IMR-90 (cell line): ENCODE data around the gene RABEP1. TPM values are rescaled to one million over a fixed set of nuclear protein-coding genes. Genes with fewer than 3 reads are reported as not detected.

Experiments
- ATAC-seq: fragments of 200-7000 bp; cut with Tn5 transposase; 2 replicates; pipeline ENCODE4 v1.9.1; 2020; ENCODE audit warnings: low read depth, mild to moderate bottlenecking, moderate library complexity
- BruUV-seq: library from RNA; stranded (reverse); fragments of 400-500 nt; replicated peaks from 2 replicates; lab custom pipeline; 2021; lab: Mats Ljungman, UMichigan
- CTCF ChIA-PET: fragments of 300-600 bp; formaldehyde crosslinking; extraction: SDS; loops from one replicate; lab custom pipeline; 2021; ENCODE audit warnings: antibody characterized with exemption; lab: Yijun Ruan, JAX
- POLR2A ChIA-PET: fragments of 300-600 bp; sonication (Branson Sonifier 250); formaldehyde crosslinking; loops from one replicate; lab custom pipeline; 2022; ENCODE audit warnings: antibody characterized with exemption; ENCODE audit not compliant: unreplicated experiment; lab: Charles Lee
- DNase-seq: peaks from one replicate; pipeline ENCODE4 v3.0.0; 2013
- H2AFZ ChIP-seq: replicated peaks from 2 replicates; pipeline ENCODE3; 2013; ENCODE audit warnings: low read length, mild to moderate bottlenecking; ENCODE audit not compliant: poor library complexity
- H2AK5ac ChIP-seq: 2 replicates; pipeline ENCODE4 v1.6.1; 2013; ENCODE audit warnings: low read depth, low read length, inconsistent platforms
- H2AK9ac ChIP-seq: replicated peaks from 2 replicates; pipeline ENCODE3; 2013; ENCODE audit warnings: mild to moderate bottlenecking, low read depth, low read length, moderate library complexity; ENCODE audit not compliant: poor library complexity
- H2BK120ac ChIP-seq: 2 replicates; pipeline ENCODE4 v1.6.1; 2013; ENCODE audit warnings: low read depth, low read length, inconsistent platforms
- H2BK15ac ChIP-seq: 3 replicates; pipeline ENCODE4 v1.6.1; 2013; ENCODE audit warnings: low read depth, low read length, inconsistent platforms
- H2BK20ac ChIP-seq: 2 replicates; pipeline ENCODE4 v1.6.1; 2013; ENCODE audit warnings: low read depth, mild to moderate bottlenecking, inconsistent platforms, low read length, moderate library complexity
- H2BK5ac ChIP-seq: 2 replicates; pipeline ENCODE4 v1.6.1; 2013; ENCODE audit warnings: mild to moderate bottlenecking, low read depth, low read length, inconsistent platforms; ENCODE audit not compliant: poor library complexity, severe bottlenecking
- H3K14ac ChIP-seq: replicated peaks from 2 replicates; pipeline ENCODE4 v1.6.1; 2013; ENCODE audit warnings: low read depth, low read length, inconsistent platforms
- H3K18ac ChIP-seq: 2 replicates; pipeline ENCODE4 v1.6.1; 2013; ENCODE audit warnings: low read depth, low read length, control low read depth
- H3K23ac ChIP-seq: 2 replicates; pipeline ENCODE4 v1.6.1; 2013; ENCODE audit warnings: low read depth, low read length, inconsistent platforms
- H3K27ac ChIP-seq: 2 replicates; pipeline ENCODE4 v1.5.1; 2013; ENCODE audit warnings: mild to moderate bottlenecking, control low read depth, low read length; ENCODE audit not compliant: insufficient read depth
- H3K27me3 ChIP-seq: 2 replicates; pipeline ENCODE4 v1.6.1; 2013; ENCODE audit warnings: low read length; ENCODE audit not compliant: control insufficient read depth, insufficient read depth
- H3K36me3 ChIP-seq: 2 replicates; pipeline ENCODE4 v1.6.1; 2013; ENCODE audit warnings: low read length, mixed read lengths; ENCODE audit not compliant: control insufficient read depth, insufficient read depth
- H3K4ac ChIP-seq: 2 replicates; pipeline ENCODE4 v1.6.1; 2013; ENCODE audit warnings: low read depth, low read length, inconsistent platforms
- H3K4me1 ChIP-seq: 2 replicates; pipeline ENCODE4 v1.6.1; 2013; ENCODE audit warnings: low read length, mixed read lengths; ENCODE audit not compliant: control insufficient read depth, insufficient read depth
- H3K4me2 ChIP-seq: 2 replicates; pipeline ENCODE4 v1.6.1; 2013; ENCODE audit warnings: low read depth, mild to moderate bottlenecking, control low read depth, low read length, moderate library complexity
- H3K4me3 ChIP-seq: 2 replicates; pipeline ENCODE4 v1.5.1; 2013; ENCODE audit warnings: low read depth, mild to moderate bottlenecking, control low read depth, low read length, moderate library complexity; ENCODE audit not compliant: insufficient read depth
- H3K56ac ChIP-seq: 2 replicates; pipeline ENCODE4 v1.6.1; 2013; ENCODE audit warnings: low read length, inconsistent platforms; ENCODE audit not compliant: insufficient read depth; ENCODE audit errors: extremely low read depth
- H3K79me1 ChIP-seq, 2 experiments: 2 replicates each; pipeline ENCODE4 v1.6.1; 2013; ENCODE audit warnings: low read length in 2 of 2, inconsistent platforms in 1 of 2, low read depth in 1 of 2
- H3K9ac ChIP-seq: 2 replicates; pipeline ENCODE4 v1.6.1; 2013; ENCODE audit warnings: low read depth, low read length, control low read depth
- H3K9me1 ChIP-seq: 2 replicates; pipeline ENCODE4 v1.6.1; 2013; ENCODE audit warnings: low read length, inconsistent platforms; ENCODE audit not compliant: insufficient read depth
- H3K9me3 ChIP-seq: 2 replicates; pipeline ENCODE4 v1.6.1; 2013; ENCODE audit warnings: low read length; ENCODE audit not compliant: control insufficient read depth, insufficient read depth
- H4K20me1 ChIP-seq: 2 replicates; pipeline ENCODE4 v1.6.1; 2013; ENCODE audit warnings: low read length, inconsistent platforms; ENCODE audit not compliant: insufficient read depth
- H4K5ac ChIP-seq: 2 replicates; pipeline ENCODE4 v1.6.1; 2013; ENCODE audit warnings: mild to moderate bottlenecking, low read depth, low read length, control low read depth
- H4K8ac ChIP-seq, 2 experiments: 2 replicates each; pipeline ENCODE4 v1.6.1; 2013; ENCODE audit warnings: low read depth in 2 of 2, low read length in 2 of 2, control low read depth in 1 of 2, inconsistent platforms in 1 of 2
- H4K91ac ChIP-seq: 2 replicates; pipeline ENCODE4 v1.6.1; 2013; ENCODE audit warnings: low read depth, low read length, inconsistent platforms; ENCODE audit not compliant: insufficient read depth
- BHLHE40 ChIP-seq: fragments of 150-350 bp; IDR thresholded peaks from 2 replicates; pipeline ENCODE4 v1.6.1; 2016; ENCODE audit warnings: mild to moderate bottlenecking, low read depth, low read length
- CHD1 ChIP-seq: IDR thresholded peaks from 2 replicates; pipeline ENCODE4 v1.6.1; 2012; ENCODE audit warnings: low read depth, low read length, improper control_type of control experiment
- FOS ChIP-seq: fragments of 150-350 bp; IDR thresholded peaks from 2 replicates; pipeline ENCODE4 v1.6.1; 2016; ENCODE audit warnings: low read depth, low read length
- MAFK ChIP-seq: IDR thresholded peaks from 2 replicates; pipeline ENCODE4 v1.6.1; 2012; ENCODE audit warnings: low read depth, low read length, improper control_type of control experiment
- MAZ ChIP-seq: IDR thresholded peaks from 2 replicates; pipeline ENCODE4 v1.6.1; 2012; ENCODE audit warnings: low read depth, mild to moderate bottlenecking, low read length, improper control_type of control experiment, moderate library complexity, borderline replicate concordance
- MXI1 ChIP-seq: IDR thresholded peaks from 2 replicates; pipeline ENCODE4 v1.6.1; 2012; ENCODE audit warnings: low read depth, mild to moderate bottlenecking, low read length, moderate library complexity, borderline replicate concordance
- NFE2L2 ChIP-seq: fragments of 150-350 bp; IDR thresholded peaks from 2 replicates; pipeline ENCODE4 v1.6.1; 2016; ENCODE audit warnings: low read depth, mild to moderate bottlenecking, low read length
- RAD21 ChIP-seq: IDR thresholded peaks from 2 replicates; pipeline ENCODE4 v1.6.1; 2012; ENCODE audit warnings: low read length, improper control_type of control experiment
- RCOR1 ChIP-seq: IDR thresholded peaks from 2 replicates; pipeline ENCODE4 v1.6.1; 2012; ENCODE audit warnings: mild to moderate bottlenecking, low read length, improper control_type of control experiment; ENCODE audit not compliant: insufficient replicate concordance
- SMC3 ChIP-seq: fragments of 150-350 bp; IDR thresholded peaks from 2 replicates; pipeline ENCODE4 v1.6.1; 2016; ENCODE audit warnings: low read depth, mild to moderate bottlenecking, antibody characterized with exemption, low read length, moderate library complexity
- WGBS, 2 experiments: methylation state at CpG; one replicate each; pipeline versions ENCODE4 v1.1.5 to v1.1.7; 2013; ENCODE audit warnings: missing lambda C conversion rate in 2 of 2; ENCODE audit not compliant: insufficient read length in 1 of 2; ENCODE audit errors: extremely low coverage in 2 of 2; 5-methylcytosine and 5-hydroxymethylcytosine counted together
- dilution Hi-C: fragments of 300-500 bp; cut with HindIII; formaldehyde crosslinking; loops from one replicate; pipeline ENCODE4 v1.14.3; 2018; ENCODE audit warnings: low sequenced_read_pairs; ENCODE audit not compliant: unreplicated experiment
- in situ Hi-C: fragments of 300-500 bp; cut with MboI; formaldehyde crosslinking; loops from 3 replicates; pipeline ENCODE4 v1.14.3; 2019; ENCODE audit warnings: low sequenced_read_pairs, inconsistent platforms, mixed read lengths
- intact Hi-C: fragments of 100-400 bp; cut with micrococcal nuclease; formaldehyde crosslinking; loops from 2 replicates; pipeline ENCODE4 v1.10.0; 2022
- polyA plus RNA-seq, 3 experiments: library from polyadenylated mRNA; depleted of rRNA; stranded (reverse); fragments of >200 nt; gene quantifications; 2 replicates each; pipeline ENCODE4 v1.2.3, GENCODE V29; 2012; ENCODE audit warnings: low replicate concordance in 1 of 3
- total RNA-seq: library from RNA; depleted of rRNA; stranded (reverse); fragments of >200 nt; gene quantifications from 2 replicates; pipeline ENCODE4 v1.2.3, GENCODE V29; 2012
- TF ChIP-seq, protein P1 (sequence below): fragments of 150-350 bp; IDR thresholded peaks from 2 replicates; pipeline ENCODE4 v1.6.1; 2016; ENCODE audit warnings: low read depth, mild to moderate bottlenecking, low read length, moderate library complexity, borderline replicate concordance
- TF ChIP-seq, protein P2 (sequence below): fragments of 150-350 bp; IDR thresholded peaks from 2 replicates; pipeline ENCODE4 v1.6.1; 2017; ENCODE audit warnings: mild to moderate bottlenecking, antibody characterized with exemption, low read length, low read depth

The RABEP1 gene
- total and polyA plus RNA-seq, 2 of the 4 experiments (the other 2 are of a cell fraction), result 15.3 to 38.2 TPM

DNA sequence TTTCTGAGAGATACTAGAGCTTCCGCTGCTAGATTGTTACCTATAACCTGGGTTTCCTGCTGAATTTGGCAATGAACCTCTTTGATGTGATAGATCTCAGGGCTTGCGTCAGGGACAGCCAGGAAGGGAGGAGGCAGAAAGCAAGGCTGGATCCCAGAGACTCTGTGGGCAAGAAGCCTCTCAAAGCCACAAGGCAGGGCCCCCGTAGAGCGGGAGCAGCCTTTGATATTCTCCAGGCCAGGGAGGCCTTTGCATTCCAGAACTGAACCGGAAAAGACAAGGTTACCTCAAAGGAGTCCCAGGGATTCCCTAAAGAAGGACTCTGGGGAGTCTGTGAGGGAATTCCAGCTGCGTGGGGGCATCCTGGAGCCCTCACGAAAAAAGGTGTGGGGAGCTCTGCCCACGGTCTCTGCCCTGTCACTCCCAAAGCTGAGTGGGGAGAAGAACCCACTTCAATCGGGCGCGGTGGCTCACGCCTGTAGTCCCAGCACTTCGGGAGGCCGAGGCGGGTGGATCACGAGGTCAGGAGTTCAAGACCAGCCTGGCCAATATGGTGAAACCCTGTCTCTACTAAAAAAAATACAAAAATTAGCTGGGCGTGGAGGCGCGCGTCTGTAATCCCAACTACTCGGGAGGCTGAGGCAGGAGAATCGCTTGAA lies 33.1 kb upstream of the RABEP1 start:
- intact Hi-C loops (loop anchor here (1.0 to 10.0 kb wide), 4 partner anchors 58 to 1186 kb away; partner anchors contain the start of genes AIPL1 and NUP88), dilution Hi-C loops (no loop called here), in situ Hi-C loops (loop anchor here (5.0 to 25.0 kb wide), 2 partner anchors 193 to 1188 kb away; partner anchors contain the start of genes AIPL1 and PIMREG)
- H2BK15ac ChIP-seq, result no peak overlapping the region
- H4K20me1 ChIP-seq, result no peaks in the 10 kb centered on the region
- WGBS, 2 experiments, result 61% methylated on average over 5 of the region's 22 CpGs; no CpG with 5 or more reads in 1 of the 2 experiments
- no peak overlapping the region for H3K4me2 ChIP-seq
- no peak overlapping the region for H3K9ac ChIP-seq
- TF ChIP-seq MXI1, result no peak
- TF ChIP-seq SMC3, result no peak
- no peak for TF ChIP-seq RAD21
- TF ChIP-seq, protein P1, sequence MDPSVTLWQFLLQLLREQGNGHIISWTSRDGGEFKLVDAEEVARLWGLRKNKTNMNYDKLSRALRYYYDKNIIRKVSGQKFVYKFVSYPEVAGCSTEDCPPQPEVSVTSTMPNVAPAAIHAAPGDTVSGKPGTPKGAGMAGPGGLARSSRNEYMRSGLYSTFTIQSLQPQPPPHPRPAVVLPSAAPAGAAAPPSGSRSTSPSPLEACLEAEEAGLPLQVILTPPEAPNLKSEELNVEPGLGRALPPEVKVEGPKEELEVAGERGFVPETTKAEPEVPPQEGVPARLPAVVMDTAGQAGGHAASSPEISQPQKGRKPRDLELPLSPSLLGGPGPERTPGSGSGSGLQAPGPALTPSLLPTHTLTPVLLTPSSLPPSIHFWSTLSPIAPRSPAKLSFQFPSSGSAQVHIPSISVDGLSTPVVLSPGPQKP, result no peak
- TF ChIP-seq FOS, result no peak
- no peak for TF ChIP-seq NFE2L2
- TF ChIP-seq, protein P2, sequence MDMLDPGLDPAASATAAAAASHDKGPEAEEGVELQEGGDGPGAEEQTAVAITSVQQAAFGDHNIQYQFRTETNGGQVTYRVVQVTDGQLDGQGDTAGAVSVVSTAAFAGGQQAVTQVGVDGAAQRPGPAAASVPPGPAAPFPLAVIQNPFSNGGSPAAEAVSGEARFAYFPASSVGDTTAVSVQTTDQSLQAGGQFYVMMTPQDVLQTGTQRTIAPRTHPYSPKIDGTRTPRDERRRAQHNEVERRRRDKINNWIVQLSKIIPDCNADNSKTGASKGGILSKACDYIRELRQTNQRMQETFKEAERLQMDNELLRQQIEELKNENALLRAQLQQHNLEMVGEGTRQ, result no peak
- no peak for TF ChIP-seq BHLHE40
- TF ChIP-seq CHD1, result no peak
- no peak for TF ChIP-seq MAZ
- TF ChIP-seq MAFK, result no peak
- no peak for TF ChIP-seq RCOR1
- H3K4me1 ChIP-seq, result no peaks in the 10 kb centered on the region
- no TSS peak for BruUV-seq
- ChIA-PET POLR2A (no interaction called here), CTCF (interaction anchor here (0.7 kb wide), 1 partner anchor 57 kb away, joined by 4 read pairs; the partner anchor contains the start of gene ZNF594)
- no peak overlapping the region for H3K23ac ChIP-seq
- no peak overlapping the region for H3K14ac ChIP-seq
- H2AK9ac ChIP-seq, result no peak overlapping the region
- no peak overlapping the region for H2AFZ ChIP-seq
- no peak overlapping the region for H2BK120ac ChIP-seq
- no peak overlapping the region for H2AK5ac ChIP-seq
- H3K36me3 ChIP-seq, result no peaks in the 10 kb centered on the region
- H2BK20ac ChIP-seq, result no peak overlapping the region
- H3K27ac ChIP-seq, result no peak overlapping the region
- no peak overlapping the region for H4K91ac ChIP-seq
- H2BK5ac ChIP-seq, result no peak overlapping the region
- peaks cover 6% of the 10 kb centered on the region for H3K27me3 ChIP-seq
- no peak overlapping the region for H4K5ac ChIP-seq
- H3K4me3 ChIP-seq, result no peak overlapping the region
- no peaks in the 10 kb centered on the region for H3K9me3 ChIP-seq
- no peak overlapping the region for H3K56ac ChIP-seq
- H3K18ac ChIP-seq, result no peak overlapping the region
- H3K79me1 ChIP-seq, result no peaks in the 10 kb centered on the region
- DNase-seq, result no peak
- no peaks in the 10 kb centered on the region for H3K9me1 ChIP-seq
- no peak overlapping the region for H3K4ac ChIP-seq
- no peak overlapping the region for H4K8ac ChIP-seq
- ATAC-seq, result no peak
